ENCODE data around the gene GNB2.
A peak's percentile ranks its signal among the peaks of the same experiment; 100 is the strongest.

The GNB2 gene

DNA sequence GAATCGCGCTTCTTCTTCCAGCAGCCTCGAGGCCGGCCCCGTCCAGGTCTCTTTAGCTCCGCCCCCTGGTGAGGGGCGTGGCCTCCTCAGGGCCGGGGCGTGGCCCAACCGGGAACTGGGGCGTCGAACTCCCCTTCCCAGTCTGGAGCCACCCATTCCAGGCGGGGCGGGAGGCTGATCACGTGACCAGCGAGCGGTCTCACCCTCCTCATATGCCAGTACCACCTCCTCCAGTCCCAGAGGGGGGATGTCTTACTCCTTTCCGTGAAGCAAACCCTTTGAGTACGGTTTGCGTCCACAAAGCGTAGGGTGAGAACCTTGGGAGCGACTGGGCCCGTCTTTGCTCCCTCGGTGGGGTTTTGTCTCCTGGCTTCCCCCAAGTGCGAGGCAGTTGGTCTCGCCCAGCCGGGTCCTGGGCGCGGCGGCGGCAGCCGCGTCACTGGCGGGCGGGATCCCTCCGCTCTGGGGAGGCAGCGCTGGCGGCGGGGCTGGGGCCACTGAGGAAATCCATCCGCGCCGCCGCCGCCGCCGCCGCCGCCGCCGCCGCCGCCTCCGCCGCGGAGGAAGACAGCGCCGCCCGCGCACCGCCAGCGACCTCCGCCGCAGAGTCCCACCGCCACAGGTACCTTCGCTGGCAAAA, at the start of gene GNB2:
GNB2 (plus strand) TSS at position 439 of the 640 bp plus-strand sequence. CDS start 2,526 bp downstream, outside the sequence.
- TF ChIP-seq CTCF (IDR thresholded peaks at IDR 0.05; ENCODE audit: low read depth, low read length): no peak
- DNase-seq (ENCODE audit: low read depth, low spot score): peak; percentile 99
- peak within 1 kb of the TSS; percentile 97 for H3K4me3 ChIP-seq (ENCODE audit: low read depth, low read length)
- in situ Hi-C loops (cut with HindIII; ENCODE audit: low sequenced_read_pairs): no loop called here

- no peak for DNase-seq (ENCODE audit: low read depth, low spot score)
- no peak for TF ChIP-seq CTCF (IDR thresholded peaks at IDR 0.05; ENCODE audit: low read depth, low read length)
- in situ Hi-C loops (cut with HindIII; ENCODE audit: low sequenced_read_pairs): no loop called here
- H3K4me3 ChIP-seq (ENCODE audit: low read depth, low read length): no peak overlapping the region
Measured at GRCh38 chr7:100623951-100624824, 49.4 kb upstream of the GNB2 start.

GRCh38 chr7:100626055-100626454, 47.5 kb upstream of the GNB2 start:
- in situ Hi-C loops (cut with HindIII; ENCODE audit: low sequenced_read_pairs): no loop called here
- TF ChIP-seq CTCF (IDR thresholded peaks at IDR 0.05; ENCODE audit: low read depth, low read length): no peak
- H3K4me3 ChIP-seq (ENCODE audit: low read depth, low read length): no peak overlapping the region
- no peak for DNase-seq (ENCODE audit: low read depth, low spot score)

- TF ChIP-seq CTCF (IDR thresholded peaks at IDR 0.05; ENCODE audit: low read depth, low read length): no peak
- peak; percentile 73 for DNase-seq (ENCODE audit: low read depth, low spot score)
- in situ Hi-C loops (cut with HindIII; ENCODE audit: low sequenced_read_pairs): no loop called here
- H3K4me3 ChIP-seq (ENCODE audit: low read depth, low read length): peak overlapping the region; percentile 13
Measured at GRCh38 chr7:100626530-100627237, 46.9 kb upstream of the GNB2 start.

DNA sequence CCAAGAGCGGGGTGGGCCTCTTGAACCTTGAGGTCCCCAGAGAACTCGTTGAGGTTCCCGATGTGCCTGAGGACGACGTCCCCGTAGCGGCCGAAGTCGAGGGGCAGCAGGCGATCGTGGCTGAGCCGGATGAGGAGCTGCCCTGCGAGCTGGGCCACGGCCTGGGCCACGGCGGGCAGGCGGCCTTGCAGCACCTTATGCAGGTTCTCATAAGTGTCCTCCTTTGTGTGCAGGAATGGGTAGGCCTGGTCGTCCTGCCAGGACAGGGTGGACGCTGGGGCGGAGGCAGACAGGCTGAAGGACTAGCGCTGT, 46.3 kb upstream of the GNB2 start:
- in situ Hi-C loops (cut with HindIII; ENCODE audit: low sequenced_read_pairs): no loop called here
- DNase-seq (ENCODE audit: low read depth, low spot score): no peak
- TF ChIP-seq CTCF (IDR thresholded peaks at IDR 0.05; ENCODE audit: low read depth, low read length): no peak
- no peak overlapping the region for H3K4me3 ChIP-seq (ENCODE audit: low read depth, low read length)

DNA sequence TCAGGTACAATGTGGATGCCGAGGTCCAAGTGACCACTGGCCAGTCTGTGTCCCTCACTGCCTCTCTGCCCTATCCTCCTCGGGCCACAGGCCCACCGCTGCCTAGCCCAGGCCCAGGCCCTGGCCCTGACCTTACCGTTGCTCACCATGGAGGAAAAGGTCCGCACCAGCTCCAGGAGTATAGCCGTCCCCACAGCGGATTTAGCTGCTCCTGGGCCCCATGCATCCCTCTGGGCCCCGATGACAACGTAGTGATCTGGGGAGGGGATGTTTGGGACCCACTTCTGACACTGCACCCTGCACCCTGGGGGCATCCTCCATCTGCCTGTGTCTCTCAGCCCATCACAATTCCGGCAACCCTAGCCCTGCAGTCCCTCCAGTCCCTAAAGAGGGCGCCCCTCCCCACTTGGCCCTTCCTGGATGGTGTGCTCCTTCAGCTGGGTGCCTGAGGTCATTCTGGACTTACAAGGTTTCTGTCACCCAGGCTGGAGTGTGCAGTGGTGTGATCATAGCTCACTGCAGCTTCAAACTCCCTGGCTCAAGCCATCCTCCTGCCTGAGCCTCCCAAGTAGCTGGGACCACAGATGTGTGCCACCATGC, 44.3 kb upstream of the GNB2 start:
- peak; percentile 28 for TF ChIP-seq CTCF (IDR thresholded peaks at IDR 0.05; ENCODE audit: low read depth, low read length)
- DNase-seq (ENCODE audit: low read depth, low spot score): no peak
- in situ Hi-C loops (cut with HindIII; ENCODE audit: low sequenced_read_pairs): no loop called here
- no peak overlapping the region for H3K4me3 ChIP-seq (ENCODE audit: low read depth, low read length)
